CD4-positive, CD25-positive, alpha-beta regulatory T cell (primary cell): Measurements from ENCODE around the gene RNF183. TPM values are rescaled to one million over a fixed set of nuclear protein-coding genes. Genes with fewer than 3 reads are reported as not detected.
A peak's percentile ranks its signal among the peaks of the same experiment; 100 is the strongest.

Experiments used
- ATAC-seq, 2 donors: fragments of 150-1000 bp; cut with Tn5 transposase; one replicate each; pipeline ENCODE4 v1.10.0; 2021; ENCODE audit warnings: low read depth in 2 of 2, moderate number of reproducible peaks in 2 of 2, moderate library complexity in 1 of 2
- DNase-seq, 3 donors: peaks; one replicate each; pipeline versions ENCODE4 v3.0.0 to v3.0.0-alpha.2; 2012 to 2022; ENCODE audit warnings: mixed read lengths in 1 of 3
- H3K27ac ChIP-seq: one replicate; pipeline ENCODE4 v1.7.0; 2013; ENCODE audit warnings: mild to moderate bottlenecking, low read length; ENCODE audit not compliant: insufficient read depth, poor library complexity, severe bottlenecking
- H3K27me3 ChIP-seq: one replicate; pipeline ENCODE4 v1.7.0; 2013; ENCODE audit warnings: low read length; ENCODE audit not compliant: control insufficient read depth, insufficient read depth
- H3K36me3 ChIP-seq: one replicate; pipeline ENCODE4 v1.7.0; 2013; ENCODE audit warnings: mild to moderate bottlenecking, low read length, moderate library complexity; ENCODE audit not compliant: control insufficient read depth, insufficient read depth
- H3K4me1 ChIP-seq: 2 replicates; pipeline ENCODE4 v1.7.0; 2013; ENCODE audit warnings: mild to moderate bottlenecking, low read length; ENCODE audit not compliant: insufficient read depth, control insufficient read depth, poor library complexity, severe bottlenecking
- H3K4me3 ChIP-seq: one replicate; pipeline ENCODE4 v1.7.0; 2013; ENCODE audit warnings: low read depth, mild to moderate bottlenecking, low read length, moderate library complexity
- H3K9me3 ChIP-seq, 2 experiments: 1 replicate in 1 of 2; 2 replicates in 1 of 2; pipeline ENCODE4 v1.7.0; 2013; ENCODE audit warnings: low read length in 2 of 2, mild to moderate bottlenecking in 1 of 2, moderate library complexity in 1 of 2; ENCODE audit not compliant: control insufficient read depth in 2 of 2
- H3K27ac Mint-ChIP-seq, 3 donors: one replicate each; pipeline ENCODE4 v1.8.0; 2020 to 2022; ENCODE audit warnings: mild to moderate bottlenecking in 3 of 3, mixed read lengths in 3 of 3, moderate library complexity in 2 of 3
- H3K27me3 Mint-ChIP-seq: one replicate; pipeline ENCODE4 v1.8.0; 2022; ENCODE audit warnings: mild to moderate bottlenecking, mixed read lengths
- H3K36me3 Mint-ChIP-seq: one replicate; pipeline ENCODE4 v1.8.0; 2020; ENCODE audit warnings: mixed read lengths
- H3K4me1 Mint-ChIP-seq, 4 donors: one replicate each; pipeline ENCODE4 v1.8.0; 2020 to 2022; ENCODE audit warnings: mixed read lengths in 4 of 4, mild to moderate bottlenecking in 1 of 4
- H3K4me3 Mint-ChIP-seq, 4 donors: one replicate each; pipeline ENCODE4 v1.8.0; 2020 to 2022; ENCODE audit warnings: mild to moderate bottlenecking in 4 of 4, mixed read lengths in 4 of 4, moderate library complexity in 3 of 4
- H3K9me3 Mint-ChIP-seq, 7 donors: one replicate each; pipeline ENCODE4 v1.8.0; 2020 to 2022; ENCODE audit warnings: mixed read lengths in 7 of 7, mild to moderate bottlenecking in 3 of 7, moderate library complexity in 2 of 7
- polyA plus RNA-seq, 4 donors: library from polyadenylated mRNA; unstranded; fragments of 300-500 nt; fragmentation: Illumina TruSeq; gene quantifications; one replicate each; pipeline ENCODE4 v1.2.3, GENCODE V29; 2021
- total RNA-seq: library from RNA; stranded (reverse); gene quantifications from one replicate; pipeline ENCODE4 v1.2.3, GENCODE V29; 2022

The RNF183 gene
- total and polyA plus RNA-seq, 5 donors from 2014 or later: not detected

GRCh38 chr9:113267911-113268566 is 35.1 kb downstream of the RNF183 start:
- Histone ChIP-seq H3K4me3 (no peak overlapping the region), H3K27me3 (no peaks in the 10 kb centered on the region), H3K4me1 (no peaks in the 10 kb centered on the region), H3K9me3 (no peaks in the 10 kb centered on the region), H3K27ac (no peak overlapping the region), H3K36me3 (peaks cover 63% of the 10 kb centered on the region)
- H3K4me3 Mint-ChIP-seq: peak overlapping the region in 1 of 4 donors; percentile 21
- DNase-seq (no peak), ATAC-seq (no peak)
- H3K9me3 Mint-ChIP-seq: peaks cover 0 to 2% (median 0%) of the 10 kb centered on the region in 7 donors
- peak overlapping the region in 2 of 3 donors; percentile 78 to 79 for H3K27ac Mint-ChIP-seq
- H3K27me3 Mint-ChIP-seq: no peaks in the 10 kb centered on the region
- peaks cover 37% of the 10 kb centered on the region for H3K36me3 Mint-ChIP-seq
- peaks cover 12 to 22% (median 17%) of the 10 kb centered on the region in 4 donors for H3K4me1 Mint-ChIP-seq

GRCh38 chr9:113266174-113266573 is 37.0 kb downstream of the RNF183 start:
- H3K27ac ChIP-seq: no peak overlapping the region
- no peaks in the 10 kb centered on the region for H3K27me3 Mint-ChIP-seq
- no peaks in the 10 kb centered on the region for H3K9me3 ChIP-seq
- ATAC-seq: no peak
- peaks cover 0 to 2% (median 0%) of the 10 kb centered on the region in 7 donors for H3K9me3 Mint-ChIP-seq
- no peak for DNase-seq
- peaks cover 37% of the 10 kb centered on the region for H3K36me3 Mint-ChIP-seq
- no peaks in the 10 kb centered on the region for H3K4me1 ChIP-seq
- no peak overlapping the region for H3K4me3 Mint-ChIP-seq
- H3K36me3 ChIP-seq: peaks cover 45% of the 10 kb centered on the region
- H3K4me3 ChIP-seq: no peak overlapping the region
- H3K27me3 ChIP-seq: no peaks in the 10 kb centered on the region
- peaks cover 12 to 17% (median 15%) of the 10 kb centered on the region in 4 donors for H3K4me1 Mint-ChIP-seq
- peak overlapping the region in 1 of 3 donors; percentile 56 for H3K27ac Mint-ChIP-seq

GRCh38 chr9:113261917-113262671 is 41.1 kb downstream of the RNF183 start:
- H3K4me1 ChIP-seq: no peaks in the 10 kb centered on the region
- no peak for ATAC-seq

GRCh38 chr9:113258282-113258681 is 44.9 kb downstream of the RNF183 start:
- Histone ChIP-seq H3K9me3 (no peaks in the 10 kb centered on the region), H3K36me3 (peaks cover 10% of the 10 kb centered on the region), H3K4me1 (no peaks in the 10 kb centered on the region), H3K27me3 (no peaks in the 10 kb centered on the region), H3K27ac (no peak overlapping the region), H3K4me3 (no peak overlapping the region)
- H3K27me3 Mint-ChIP-seq: no peaks in the 10 kb centered on the region
- peaks cover 0 to under 1% (median 0%) of the 10 kb centered on the region in 7 donors for H3K9me3 Mint-ChIP-seq
- DNase-seq: no peak
- ATAC-seq: no peak
- H3K36me3 Mint-ChIP-seq: peaks cover 36% of the 10 kb centered on the region
- no peaks in the 10 kb centered on the region for H3K4me1 Mint-ChIP-seq
- no peak overlapping the region for H3K4me3 Mint-ChIP-seq
- H3K27ac Mint-ChIP-seq: no peak overlapping the region

More at GRCh38 chr9:113261917-113262671, 41.1 kb downstream of the RNF183 start:
- no peak overlapping the region for H3K27ac Mint-ChIP-seq
- H3K9me3 ChIP-seq: no peaks in the 10 kb centered on the region
- no peak overlapping the region for H3K27ac ChIP-seq
- H3K4me3 ChIP-seq: no peak overlapping the region
- no peak for DNase-seq
- H3K9me3 Mint-ChIP-seq: peaks cover 0 to 2% (median 0%) of the 10 kb centered on the region in 7 donors
- H3K4me1 Mint-ChIP-seq: no peaks in the 10 kb centered on the region
- H3K4me3 Mint-ChIP-seq: no peak overlapping the region
- no peaks in the 10 kb centered on the region for H3K27me3 ChIP-seq
- peaks cover 18% of the 10 kb centered on the region for H3K36me3 ChIP-seq
- H3K27me3 Mint-ChIP-seq: no peaks in the 10 kb centered on the region
- peaks cover 41% of the 10 kb centered on the region for H3K36me3 Mint-ChIP-seq

GRCh38 chr9:113257863-113258262 is 45.3 kb downstream of the RNF183 start:
- Mint-ChIP-seq H3K9me3 (peaks cover 0 to 1% (median 0%) of the 10 kb centered on the region in 7 donors), H3K27me3 (no peaks in the 10 kb centered on the region), H3K4me1 (no peaks in the 10 kb centered on the region), H3K27ac (no peak overlapping the region), H3K4me3 (no peak overlapping the region), H3K36me3 (peaks cover 36% of the 10 kb centered on the region)
- no peak overlapping the region for H3K4me3 ChIP-seq
- H3K4me1 ChIP-seq: no peaks in the 10 kb centered on the region
- H3K27ac ChIP-seq: no peak overlapping the region
- DNase-seq (no peak), ATAC-seq (no peak)
- no peaks in the 10 kb centered on the region for H3K27me3 ChIP-seq
- H3K36me3 ChIP-seq: peaks cover 10% of the 10 kb centered on the region
- H3K9me3 ChIP-seq: no peaks in the 10 kb centered on the region

GRCh38 chr9:113255438-113255837 is 47.7 kb downstream of the RNF183 start:
- Histone ChIP-seq H3K36me3 (peaks cover 10% of the 10 kb centered on the region), H3K9me3 (no peaks in the 10 kb centered on the region), H3K4me1 (no peaks in the 10 kb centered on the region), H3K4me3 (no peak overlapping the region), H3K27me3 (no peaks in the 10 kb centered on the region), H3K27ac (no peak overlapping the region)
- H3K4me3 Mint-ChIP-seq: no peak overlapping the region
- peaks cover 0 to 3% (median 0%) of the 10 kb centered on the region in 7 donors for H3K9me3 Mint-ChIP-seq
- no peak for DNase-seq
- no peaks in the 10 kb centered on the region for H3K4me1 Mint-ChIP-seq
- H3K27ac Mint-ChIP-seq: no peak overlapping the region
- peaks cover 28% of the 10 kb centered on the region for H3K36me3 Mint-ChIP-seq
- H3K27me3 Mint-ChIP-seq: no peaks in the 10 kb centered on the region
- ATAC-seq: no peak

GRCh38 chr9:113254991-113255390 is 48.2 kb downstream of the RNF183 start:
- no peak for DNase-seq
- ATAC-seq: no peak
- H3K9me3 ChIP-seq: no peaks in the 10 kb centered on the region
- Mint-ChIP-seq H3K9me3 (peaks cover 0 to 3% (median 0%) of the 10 kb centered on the region in 7 donors), H3K27ac (no peak overlapping the region), H3K4me3 (no peak overlapping the region), H3K27me3 (no peaks in the 10 kb centered on the region), H3K4me1 (no peaks in the 10 kb centered on the region), H3K36me3 (peaks cover 23% of the 10 kb centered on the region)
- no peak overlapping the region for H3K27ac ChIP-seq
- H3K27me3 ChIP-seq: no peaks in the 10 kb centered on the region
- H3K4me3 ChIP-seq: no peak overlapping the region
- no peaks in the 10 kb centered on the region for H3K4me1 ChIP-seq
- peaks cover 6% of the 10 kb centered on the region for H3K36me3 ChIP-seq
